HG03103 (cell line): ENCODE data around the gene ANKH.
"Not testable (repeated sequence)": the region's sequence is repeated elsewhere in the genome, so short reads cannot be mapped to it uniquely, and the experiment has no call there.

ENCODE experiments used
- ATAC-seq: cut with Tn5 transposase; IDR thresholded peaks from one replicate; pipeline ENCODE4 v1.9.1; 2021; ENCODE audit warnings: low read depth; ENCODE audit not compliant: unreplicated experiment

The ANKH gene

GRCh38 chr5:14859150-14859549 lies 12.4 kb downstream of the ANKH start:
- no peak for ATAC-seq

GRCh38 chr5:14855366-14855765 lies 16.2 kb downstream of the ANKH start:
- ATAC-seq = no peak

GRCh38 chr5:14854799-14855198 lies 16.8 kb downstream of the ANKH start:
- no peak for ATAC-seq

- ATAC-seq = no peak
These were observed 17.9 kb downstream of the ANKH start for GRCh38 chr5:14853685-14854084.

- no peak for ATAC-seq
These were observed 18.8 kb downstream of the ANKH start for GRCh38 chr5:14852779-14853178.

GRCh38 chr5:14851999-14852526 lies 19.5 kb downstream of the ANKH start:
- no peak for ATAC-seq

- ATAC-seq = no peak
These were observed 20.0 kb downstream of the ANKH start for GRCh38 chr5:14851597-14851996.

GRCh38 chr5:14851050-14851419 lies 20.5 kb downstream of the ANKH start:
- no peak for ATAC-seq

GRCh38 chr5:14850419-14851049 lies 21.0 kb downstream of the ANKH start:
- ATAC-seq = no peak

GRCh38 chr5:14849516-14850294 lies 21.9 kb downstream of the ANKH start:
- no peak for ATAC-seq

GRCh38 chr5:14848942-14849341 lies 22.6 kb downstream of the ANKH start:
- not testable (repeated sequence) for ATAC-seq

GRCh38 chr5:14848385-14848784 lies 23.2 kb downstream of the ANKH start:
- no peak for ATAC-seq

GRCh38 chr5:14847471-14847870 lies 24.1 kb downstream of the ANKH start:
- ATAC-seq = no peak

GRCh38 chr5:14842117-14842516 lies 29.5 kb downstream of the ANKH start:
- ATAC-seq = no peak

- no peak for ATAC-seq
These were observed 31.0 kb downstream of the ANKH start for GRCh38 chr5:14840624-14841023.

GRCh38 chr5:14838396-14839319 lies 32.9 kb downstream of the ANKH start:
- ATAC-seq = no peak

- ATAC-seq = not testable (repeated sequence)
These were observed 34.0 kb downstream of the ANKH start for GRCh38 chr5:14837423-14838122.

GRCh38 chr5:14834584-14835550 lies 36.7 kb downstream of the ANKH start:
- no peak for ATAC-seq

- ATAC-seq = no peak
These were observed 37.5 kb downstream of the ANKH start for GRCh38 chr5:14834062-14834461.
